Sigmoid colon (tissue), 7 donors: ENCODE data around the gene SIK3. TPM values are rescaled to one million over a fixed set of nuclear protein-coding genes. Genes with fewer than 3 reads are reported as not detected.

Source experiments
- DNase-seq: peaks from one replicate; pipeline ENCODE4 v3.0.0-alpha.2; 2019
- H3K27ac ChIP-seq, 4 donors: fragments of 200-600 bp; sonication (generic); one replicate each; pipeline ENCODE4 v1.5.1; 2016 to 2019; ENCODE audit warnings: mild to moderate bottlenecking in 1 of 4
- H3K27me3 ChIP-seq, 3 donors: fragments of 200-600 bp; sonication (generic); one replicate each; pipeline ENCODE4 v1.5.1; 2019; ENCODE audit warnings: mild to moderate bottlenecking in 1 of 3
- H3K36me3 ChIP-seq, 4 donors: fragments of 200-600 bp; sonication (generic); one replicate each; pipeline ENCODE4 v1.5.1; 2016 to 2019
- H3K4me1 ChIP-seq, 4 donors: fragments of 200-600 bp; sonication (generic); one replicate each; pipeline ENCODE4 v1.5.1; 2017 to 2019
- H3K4me3 ChIP-seq, 4 donors: fragments of 200-600 bp; sonication (generic); one replicate each; pipeline ENCODE4 v1.5.1; 2017 to 2019; ENCODE audit warnings: mild to moderate bottlenecking in 2 of 4, moderate library complexity in 1 of 4
- H3K9me3 ChIP-seq, 4 donors: fragments of 200-600 bp in 3 of 4; sonication (generic) in 3 of 4; one replicate each; pipeline versions ENCODE4 v1.5.1 to v1.6.1; 2013 to 2019
- CTCF ChIP-seq, 4 experiments: fragments of 450-650 bp in 3 of 4; fragments of 200-600 bp in 1 of 4; IDR thresholded peaks; one replicate each; pipeline ENCODE4 v1.5.1; 2016 to 2019; ENCODE audit warnings: antibody characterized with exemption in 4 of 4, mild to moderate bottlenecking in 3 of 4, moderate library complexity in 2 of 4
- EP300 ChIP-seq, 4 donors: sonication (generic); formaldehyde crosslinking; IDR thresholded peaks; one replicate each; pipeline ENCODE4 v1.6.1; 2017; ENCODE audit warnings: antibody characterized with exemption in 4 of 4
- POLR2A ChIP-seq, 2 donors: fragments of 450-650 bp; IDR thresholded peaks; one replicate each; pipeline ENCODE4 v1.6.1; 2016; ENCODE audit warnings: antibody characterized with exemption in 2 of 2, mild to moderate bottlenecking in 2 of 2, moderate library complexity in 2 of 2
- POLR2AphosphoS5 ChIP-seq, 4 donors: sonication (generic); formaldehyde crosslinking; IDR thresholded peaks; one replicate each; pipeline ENCODE4 v1.6.1; 2017; ENCODE audit warnings: antibody characterized with exemption in 4 of 4
- WGBS, 2 donors: extraction: QIAGEN DNeasy Blood & Tissue Kit; methylation state at CpG; one replicate each; pipeline ENCODE4 v1.1.7; 2013; 5-methylcytosine and 5-hydroxymethylcytosine counted together
- intact Hi-C: fragments of 100-400 bp; cut with DNase I; formaldehyde crosslinking; loops from one replicate; pipeline ENCODE4 v1.15.1; 2023
- polyA plus RNA-seq, 3 donors: library from polyadenylated mRNA; stranded (reverse); fragments of 200-250 nt; gene quantifications; one replicate each; pipeline ENCODE4 v1.2.3, GENCODE V29; 2013
- total RNA-seq, 4 donors: library from RNA; depleted of rRNA; stranded (reverse); fragments of >200 nt; gene quantifications; one replicate each; pipeline ENCODE4 v1.1.0, GENCODE V29; 2016
- donor health status: healthy with polysubstance abuse.
- donor health status: Bipolar disorder and iron deficiency.
- donor health status: healthy.

Gene SIK3
- total and polyA plus RNA-seq, 7 donors = 5.5 to 53.2 (median 35.3) TPM

GRCh38 chr11:116986521-116987105 lies 111.6 kb downstream of the SIK3 start:
- H3K4me1 ChIP-seq = peaks cover 0 to 81% (median 68%) of the 10 kb centered on the region in 4 donors

GRCh38 chr11:116984589-116984988 lies 113.6 kb downstream of the SIK3 start:
- no peaks in the 10 kb centered on the region for H3K27me3 ChIP-seq
- H3K4me3 ChIP-seq = no peak overlapping the region
- 69 to 80% methylated on average over 6 of the region's 6 CpGs for WGBS, 2 donors
- intact Hi-C loops = no loop called here
- TF ChIP-seq POLR2A (IDR thresholded peaks at IDR 0.05) = no peak
- TF ChIP-seq EP300 (IDR thresholded peaks at IDR 0.05) = no peak
- TF ChIP-seq CTCF (IDR thresholded peaks at IDR 0.05) = no peak
- peak in 2 of 4 donors; percentile 21 to 52 for TF ChIP-seq POLR2AphosphoS5 (IDR thresholded peaks at IDR 0.05)
- H3K9me3 ChIP-seq = no peaks in the 10 kb centered on the region
- H3K36me3 ChIP-seq = no peaks in the 10 kb centered on the region
- DNase-seq = no peak
- peaks cover 0 to 85% (median 66%) of the 10 kb centered on the region in 4 donors for H3K4me1 ChIP-seq
- peak overlapping the region; percentile 53 to 84 (median 72) for H3K27ac ChIP-seq

More at GRCh38 chr11:116986521-116987105, 111.6 kb downstream of the SIK3 start:
- WGBS, 2 donors = 35 to 42% methylated on average over 2 of the region's 2 CpGs
- Histone ChIP-seq H3K36me3 (no peaks in the 10 kb centered on the region), H3K27ac (peak overlapping the region; percentile 41 to 84 (median 72)), H3K4me3 (no peak overlapping the region), H3K27me3 (no peaks in the 10 kb centered on the region), H3K9me3 (no peaks in the 10 kb centered on the region)
- TF ChIP-seq CTCF (IDR thresholded peaks at IDR 0.05) (no peak), POLR2AphosphoS5 (IDR thresholded peaks at IDR 0.05) (peak in 2 of 4 donors; percentile 22), POLR2A (IDR thresholded peaks at IDR 0.05) (no peak), EP300 (IDR thresholded peaks at IDR 0.05) (no peak)
- DNase-seq = no peak
- intact Hi-C loops = loop anchor here (5.0 kb wide), 2 partner anchors 86 to 111 kb away; partner anchors contain the start of gene SIK3

GRCh38 chr11:116984186-116984585 lies 114.0 kb downstream of the SIK3 start:
- H3K4me3 ChIP-seq = no peak overlapping the region
- no peak for TF ChIP-seq EP300 (IDR thresholded peaks at IDR 0.05)
- TF ChIP-seq CTCF (IDR thresholded peaks at IDR 0.05) = no peak
- no peak for TF ChIP-seq POLR2AphosphoS5 (IDR thresholded peaks at IDR 0.05)
- TF ChIP-seq POLR2A (IDR thresholded peaks at IDR 0.05) = no peak
- DNase-seq = no peak
- peaks cover 0 to 82% (median 63%) of the 10 kb centered on the region in 4 donors for H3K4me1 ChIP-seq
- no peaks in the 10 kb centered on the region for H3K9me3 ChIP-seq
- no peaks in the 10 kb centered on the region for H3K36me3 ChIP-seq
- WGBS, 2 donors = 80 to 87% methylated on average over 4 of the region's 4 CpGs
- H3K27me3 ChIP-seq = no peaks in the 10 kb centered on the region
- peak overlapping the region; percentile 53 to 84 (median 72) for H3K27ac ChIP-seq
- intact Hi-C loops = no loop called here

GRCh38 chr11:116981266-116981885 lies 116.9 kb downstream of the SIK3 start:
- peak overlapping the region in 2 of 4 donors; percentile 6 to 84 for H3K27ac ChIP-seq
- no peaks in the 10 kb centered on the region for H3K27me3 ChIP-seq
- WGBS, 2 donors = 66 to 89% methylated on average over 4 of the region's 4 CpGs
- intact Hi-C loops = no loop called here
- H3K4me3 ChIP-seq = no peak overlapping the region
- no peaks in the 10 kb centered on the region for H3K36me3 ChIP-seq
- H3K9me3 ChIP-seq = no peaks in the 10 kb centered on the region
- H3K4me1 ChIP-seq = peaks cover 0 to 62% (median 44%) of the 10 kb centered on the region in 4 donors
- no peak for DNase-seq
- no peak for TF ChIP-seq EP300 (IDR thresholded peaks at IDR 0.05)
- no peak for TF ChIP-seq POLR2AphosphoS5 (IDR thresholded peaks at IDR 0.05)
- TF ChIP-seq CTCF (IDR thresholded peaks at IDR 0.05) = no peak
- no peak for TF ChIP-seq POLR2A (IDR thresholded peaks at IDR 0.05)
